SK-N-SH treated with all-trans-retinoic acid at 6 μM for 48 hours (cell line): ENCODE measurements around the gene MED4.

Experiments used
- ATAC-seq: fragments of 200-7000 bp; cut with Tn5 transposase; 3 replicates; pipeline ENCODE4 v1.9.1; 2020; ENCODE audit warnings: mild to moderate bottlenecking, moderate library complexity
- ARNTL ChIP-seq: fragments of 450-650 bp; formaldehyde crosslinking; IDR thresholded peaks from 2 replicates; pipeline ENCODE4 v1.5.0; 2020; ENCODE audit warnings: low read depth, mild to moderate bottlenecking, moderate library complexity, borderline replicate concordance
- BACH2 ChIP-seq: fragments of 250-450 bp; sonication (Bioruptor Pico); IDR thresholded peaks from 2 replicates; pipeline ENCODE4 v1.9.0; 2021; ENCODE audit warnings: mild to moderate bottlenecking, borderline replicate concordance
- CREB5 ChIP-seq: fragments of 250-450 bp; sonication (Bioruptor Pico); IDR thresholded peaks from 2 replicates; pipeline ENCODE4 v1.5.1; 2020; ENCODE audit warnings: low read depth, mild to moderate bottlenecking, moderate library complexity
- CSDC2 ChIP-seq: fragments of 250-450 bp; sonication (Bioruptor Pico); IDR thresholded peaks from 2 replicates; pipeline ENCODE4 v1.5.0; 2020; ENCODE audit warnings: mild to moderate bottlenecking, moderate library complexity
- ESRRG ChIP-seq: fragments of 250-450 bp; sonication (Bioruptor Pico); IDR thresholded peaks from 2 replicates; pipeline ENCODE4 v1.6.1; 2021; ENCODE audit warnings: mild to moderate bottlenecking
- GLIS3 ChIP-seq: fragments of 250-450 bp; sonication (Bioruptor Pico); IDR thresholded peaks from 2 replicates; pipeline ENCODE4 v1.5.0; 2020; ENCODE audit warnings: mild to moderate bottlenecking, moderate library complexity
- OSR1 ChIP-seq: fragments of 250-450 bp; sonication (Bioruptor Pico); IDR thresholded peaks from 2 replicates; pipeline ENCODE4 v1.8.0; 2022; ENCODE audit warnings: moderate library complexity, mild to moderate bottlenecking, inconsistent platforms
- POU6F1 ChIP-seq: fragments of 250-450 bp; sonication (Bioruptor Pico); IDR thresholded peaks from 2 replicates; pipeline ENCODE4 v1.8.0; 2021; ENCODE audit warnings: low read depth, mild to moderate bottlenecking, moderate library complexity, borderline replicate concordance
- RARB ChIP-seq: fragments of 250-450 bp; sonication (Bioruptor Pico); IDR thresholded peaks from 2 replicates; pipeline ENCODE4 v1.8.0; 2021; ENCODE audit warnings: mild to moderate bottlenecking, moderate library complexity
- SNAI2 ChIP-seq: fragments of 250-450 bp; sonication (Bioruptor Pico); IDR thresholded peaks from 2 replicates; pipeline ENCODE4 v1.5.0; 2020; ENCODE audit warnings: mild to moderate bottlenecking, moderate library complexity
- TCF4 ChIP-seq: fragments of 250-450 bp; sonication (Bioruptor Pico); IDR thresholded peaks from 2 replicates; pipeline ENCODE4 v1.8.0; 2021; ENCODE audit warnings: mild to moderate bottlenecking, moderate library complexity, borderline replicate concordance
- TOX ChIP-seq: fragments of 250-450 bp; sonication (Bioruptor Pico); IDR thresholded peaks from 2 replicates; pipeline ENCODE4 v1.8.0; 2021; ENCODE audit warnings: mild to moderate bottlenecking, moderate library complexity, borderline replicate concordance
- ZC3H10 ChIP-seq: fragments of 250-450 bp; sonication (Bioruptor Pico); IDR thresholded peaks from 2 replicates; pipeline ENCODE4 v1.5.1; 2021; ENCODE audit warnings: mild to moderate bottlenecking, moderate library complexity
- ZFP3 ChIP-seq: fragments of 250-450 bp; sonication (Bioruptor Pico); IDR thresholded peaks from 2 replicates; pipeline ENCODE4 v1.5.0; 2020; ENCODE audit warnings: mild to moderate bottlenecking, moderate library complexity
- ZFP30 ChIP-seq: fragments of 450-650 bp; formaldehyde crosslinking; IDR thresholded peaks from 2 replicates; pipeline ENCODE4 v1.5.0; 2022; ENCODE audit warnings: mild to moderate bottlenecking, moderate library complexity
- ZNF565 ChIP-seq: fragments of 450-650 bp; formaldehyde crosslinking; conservative IDR thresholded peaks from 2 replicates; pipeline ENCODE4 v1.5.0; 2020; ENCODE audit warnings: low read depth, mild to moderate bottlenecking, moderate library complexity
- ZNF70 ChIP-seq: fragments of 450-650 bp; formaldehyde crosslinking; IDR thresholded peaks from 2 replicates; pipeline ENCODE4 v1.5.0; 2020; ENCODE audit warnings: mild to moderate bottlenecking, moderate library complexity
- ZNF8 ChIP-seq: fragments of 450-650 bp; formaldehyde crosslinking; IDR thresholded peaks from 2 replicates; pipeline ENCODE4 v1.5.0; 2020; ENCODE audit warnings: mild to moderate bottlenecking, moderate library complexity
- TF ChIP-seq, protein P1 (sequence below): fragments of 250-450 bp; sonication (Bioruptor Pico); IDR thresholded peaks from 2 replicates; pipeline ENCODE4 v1.5.0; 2020; ENCODE audit warnings: mild to moderate bottlenecking, moderate library complexity
- TF ChIP-seq, protein P2 (sequence below): fragments of 250-450 bp; sonication (Bioruptor Pico); IDR thresholded peaks from 2 replicates; pipeline ENCODE4 v1.5.1; 2021; ENCODE audit warnings: mild to moderate bottlenecking, moderate library complexity

The MED4 gene

DNA sequence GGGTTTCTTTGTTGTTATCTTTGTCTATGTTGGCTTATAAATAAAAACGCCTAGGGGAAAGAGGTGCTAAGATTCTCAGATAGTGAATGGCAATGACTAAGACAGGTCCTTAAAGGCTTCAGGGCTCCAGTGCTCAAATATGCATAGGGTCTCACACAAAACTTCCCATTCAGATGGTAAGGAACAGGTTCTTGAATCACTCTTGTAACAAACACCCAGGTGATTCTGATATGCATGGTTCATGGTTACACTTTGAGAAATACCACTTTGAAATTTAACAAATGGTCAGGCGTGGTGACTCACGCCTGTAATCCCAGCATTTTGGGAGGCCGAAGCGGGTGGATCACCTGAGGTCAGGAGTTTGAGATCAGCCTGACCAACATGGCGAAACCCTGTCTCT is 40.3 kb downstream of the MED4 start:
- TF ChIP-seq ZNF565 (CRISPR knock-in tag), result no peak
- no peak for TF ChIP-seq RARB (CRISPR knock-in tag)
- TF ChIP-seq CSDC2, result no peak
- no peak for TF ChIP-seq ESRRG (CRISPR knock-in tag)
- TF ChIP-seq ARNTL (CRISPR knock-in tag), result no peak
- TF ChIP-seq TCF4 (CRISPR knock-in tag), result no peak
- TF ChIP-seq ZNF70 (CRISPR knock-in tag), result no peak
- no peak for TF ChIP-seq ZFP3
- TF ChIP-seq ZNF8, result no peak
- no peak for TF ChIP-seq CREB5
- TF ChIP-seq OSR1 (CRISPR knock-in tag), result no peak
- TF ChIP-seq GLIS3 (CRISPR knock-in tag), result no peak
- TF ChIP-seq, protein P1, sequence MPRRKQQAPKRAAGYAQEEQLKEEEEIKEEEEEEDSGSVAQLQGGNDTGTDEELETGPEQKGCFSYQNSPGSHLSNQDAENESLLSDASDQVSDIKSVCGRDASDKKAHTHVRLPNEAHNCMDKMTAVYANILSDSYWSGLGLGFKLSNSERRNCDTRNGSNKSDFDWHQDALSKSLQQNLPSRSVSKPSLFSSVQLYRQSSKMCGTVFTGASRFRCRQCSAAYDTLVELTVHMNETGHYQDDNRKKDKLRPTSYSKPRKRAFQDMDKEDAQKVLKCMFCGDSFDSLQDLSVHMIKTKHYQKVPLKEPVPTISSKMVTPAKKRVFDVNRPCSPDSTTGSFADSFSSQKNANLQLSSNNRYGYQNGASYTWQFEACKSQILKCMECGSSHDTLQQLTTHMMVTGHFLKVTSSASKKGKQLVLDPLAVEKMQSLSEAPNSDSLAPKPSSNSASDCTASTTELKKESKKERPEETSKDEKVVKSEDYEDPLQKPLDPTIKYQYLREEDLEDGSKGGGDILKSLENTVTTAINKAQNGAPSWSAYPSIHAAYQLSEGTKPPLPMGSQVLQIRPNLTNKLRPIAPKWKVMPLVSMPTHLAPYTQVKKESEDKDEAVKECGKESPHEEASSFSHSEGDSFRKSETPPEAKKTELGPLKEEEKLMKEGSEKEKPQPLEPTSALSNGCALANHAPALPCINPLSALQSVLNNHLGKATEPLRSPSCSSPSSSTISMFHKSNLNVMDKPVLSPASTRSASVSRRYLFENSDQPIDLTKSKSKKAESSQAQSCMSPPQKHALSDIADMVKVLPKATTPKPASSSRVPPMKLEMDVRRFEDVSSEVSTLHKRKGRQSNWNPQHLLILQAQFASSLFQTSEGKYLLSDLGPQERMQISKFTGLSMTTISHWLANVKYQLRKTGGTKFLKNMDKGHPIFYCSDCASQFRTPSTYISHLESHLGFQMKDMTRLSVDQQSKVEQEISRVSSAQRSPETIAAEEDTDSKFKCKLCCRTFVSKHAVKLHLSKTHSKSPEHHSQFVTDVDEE (CRISPR knock-in tag), result no peak
- no peak for TF ChIP-seq SNAI2 (CRISPR knock-in tag)
- TF ChIP-seq, all 23 proteins: peak for 0
- ATAC-seq, result no peak

DNA sequence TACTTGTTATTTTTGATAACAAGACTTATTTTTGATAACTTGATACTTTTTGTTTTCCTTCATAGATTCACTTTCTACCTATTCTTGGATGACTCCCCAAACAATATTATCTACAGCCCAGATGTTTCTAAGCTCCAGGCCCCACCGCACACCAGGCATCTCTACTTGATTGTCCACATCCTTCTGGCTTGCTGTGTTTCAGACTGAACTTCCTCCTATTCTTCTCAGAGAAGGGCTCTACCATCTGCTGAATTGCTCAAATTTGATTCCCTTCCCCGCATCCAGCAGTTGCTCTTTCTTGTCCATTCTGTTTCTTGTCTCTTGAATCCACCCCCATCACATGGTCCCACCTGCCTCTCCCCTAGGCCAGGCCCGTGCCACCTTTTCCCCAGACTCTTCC is 44.4 kb downstream of the MED4 start:
- TF ChIP-seq CREB5, result no peak
- TF ChIP-seq ZNF565 (CRISPR knock-in tag), result no peak
- TF ChIP-seq TOX (CRISPR knock-in tag), result no peak
- TF ChIP-seq, protein P2, sequence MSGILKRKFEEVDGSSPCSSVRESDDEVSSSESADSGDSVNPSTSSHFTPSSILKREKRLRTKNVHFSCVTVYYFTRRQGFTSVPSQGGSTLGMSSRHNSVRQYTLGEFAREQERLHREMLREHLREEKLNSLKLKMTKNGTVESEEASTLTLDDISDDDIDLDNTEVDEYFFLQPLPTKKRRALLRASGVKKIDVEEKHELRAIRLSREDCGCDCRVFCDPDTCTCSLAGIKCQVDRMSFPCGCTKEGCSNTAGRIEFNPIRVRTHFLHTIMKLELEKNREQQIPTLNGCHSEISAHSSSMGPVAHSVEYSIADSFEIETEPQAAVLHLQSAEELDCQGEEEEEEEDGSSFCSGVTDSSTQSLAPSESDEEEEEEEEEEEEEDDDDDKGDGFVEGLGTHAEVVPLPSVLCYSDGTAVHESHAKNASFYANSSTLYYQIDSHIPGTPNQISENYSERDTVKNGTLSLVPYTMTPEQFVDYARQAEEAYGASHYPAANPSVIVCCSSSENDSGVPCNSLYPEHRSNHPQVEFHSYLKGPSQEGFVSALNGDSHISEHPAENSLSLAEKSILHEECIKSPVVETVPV (CRISPR knock-in tag), result no peak
- no peak for TF ChIP-seq BACH2 (CRISPR knock-in tag)
- TF ChIP-seq, protein P1 (CRISPR knock-in tag), result no peak
- TF ChIP-seq ARNTL (CRISPR knock-in tag), result no peak
- ATAC-seq, result no peak

DNA sequence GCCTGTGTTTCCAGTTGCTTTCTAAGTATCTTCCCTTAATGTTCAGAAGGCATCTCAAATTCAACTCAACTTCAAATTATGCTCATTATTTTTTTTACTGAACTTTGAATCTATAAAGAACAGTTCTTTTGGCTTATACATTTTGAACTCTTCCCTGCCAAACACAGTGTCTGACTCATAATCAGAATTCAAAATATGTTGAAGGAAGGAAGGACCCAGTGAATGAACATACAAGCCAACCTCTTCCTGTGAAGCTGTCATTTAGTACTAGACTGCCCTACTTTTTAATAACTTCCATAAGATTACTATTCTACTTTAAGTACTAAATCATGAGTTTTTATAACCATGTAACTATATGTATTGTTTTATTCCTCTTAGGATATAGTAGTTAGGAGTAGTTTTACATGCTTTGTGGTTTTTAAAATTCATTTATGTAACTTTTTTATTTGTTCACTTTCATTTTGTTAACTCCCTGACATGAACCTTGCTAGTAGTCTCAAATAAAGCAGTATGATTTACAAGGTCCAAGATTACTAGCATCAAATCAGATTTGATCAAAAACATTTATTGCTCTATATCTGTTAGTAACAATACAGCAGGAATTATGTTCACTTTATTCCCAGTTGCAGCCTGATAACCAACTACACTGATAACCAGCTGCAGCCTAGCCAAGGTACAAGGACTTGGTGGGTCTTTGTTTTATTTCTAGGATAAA is 51.0 kb downstream of the MED4 start:
- peak; percentile 91 for ATAC-seq
- TF ChIP-seq SNAI2 (CRISPR knock-in tag) (no peak), RARB (CRISPR knock-in tag) (no peak), ZNF70 (CRISPR knock-in tag) (no peak), CREB5 (no peak), POU6F1 (CRISPR knock-in tag) (no peak), ZNF8 (no peak), ZFP30 (CRISPR knock-in tag) (no peak), ESRRG (CRISPR knock-in tag) (no peak), ZC3H10 (CRISPR knock-in tag) (no peak), TCF4 (CRISPR knock-in tag) (no peak)
